Astrocyte (in vitro differentiated cells and primary cell): Measurements from ENCODE around the gene PPM1M.

Experiments
- CTCF ChIP-seq: IDR thresholded peaks from 2 replicates; pipeline ENCODE4 v1.5.1; 2011; ENCODE audit warnings: low read depth, mild to moderate bottlenecking, inconsistent platforms, low read length, moderate library complexity; ENCODE audit not compliant: insufficient read depth
- EZH2 ChIP-seq: IDR thresholded peaks from 2 replicates; pipeline ENCODE4 v1.6.1; 2012; ENCODE audit warnings: mild to moderate bottlenecking, low read length, inconsistent platforms; ENCODE audit not compliant: insufficient read depth

GRCh38 chr3:52221563-52222318, 23.8 kb upstream of the PPM1M start:
- TF ChIP-seq CTCF, result no peak
- no peak for TF ChIP-seq EZH2
